Fibroblast of skin of right biceps (primary cell): ENCODE results near the gene MLH3.
A peak's percentile ranks its signal among the peaks of the same experiment; 100 is the strongest.

Source experiments
- DNase-seq: peaks from one replicate; pipeline ENCODE4 v3.0.0-alpha.2; 2013

The MLH3 gene

DNA sequence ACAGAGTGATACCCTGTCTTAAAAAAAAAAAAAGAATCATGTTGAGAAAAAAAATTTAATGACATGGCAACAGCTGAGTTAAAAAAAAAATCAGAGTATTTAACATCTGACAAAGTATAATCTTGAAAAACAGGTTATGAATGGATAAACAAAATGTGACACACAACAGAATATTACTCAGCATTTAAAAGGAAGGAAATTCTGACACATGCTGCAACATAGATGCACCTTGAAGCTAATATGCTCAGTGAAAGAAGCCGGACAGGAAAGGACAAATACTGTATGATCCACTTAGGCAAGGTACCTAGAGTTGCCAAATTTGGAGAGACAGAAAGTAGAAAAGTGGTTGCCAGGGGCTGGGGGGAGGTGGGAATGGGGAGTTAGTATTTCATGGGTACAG is 67.9 kb downstream of the MLH3 start:
- no peak for DNase-seq

DNA sequence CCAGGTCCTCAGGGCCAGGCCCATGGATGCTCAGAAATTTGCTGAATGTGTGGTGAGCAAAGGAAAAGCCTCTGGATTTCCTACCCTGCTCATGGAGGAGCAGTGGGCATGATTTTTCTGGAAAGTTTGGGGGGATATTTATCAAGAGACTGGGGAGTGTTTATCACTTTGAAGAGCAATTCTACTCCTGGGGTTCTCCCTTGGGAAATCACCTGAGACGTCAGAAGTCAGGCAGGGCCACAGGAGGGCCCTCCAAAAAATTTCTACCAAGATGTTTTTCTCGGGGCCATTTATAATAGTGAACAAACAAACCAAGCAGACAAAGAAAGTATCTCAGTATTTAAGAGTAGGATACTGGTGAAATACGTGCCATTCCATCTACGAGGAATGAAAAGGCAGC is 68.6 kb downstream of the MLH3 start:
- no peak for DNase-seq

DNA sequence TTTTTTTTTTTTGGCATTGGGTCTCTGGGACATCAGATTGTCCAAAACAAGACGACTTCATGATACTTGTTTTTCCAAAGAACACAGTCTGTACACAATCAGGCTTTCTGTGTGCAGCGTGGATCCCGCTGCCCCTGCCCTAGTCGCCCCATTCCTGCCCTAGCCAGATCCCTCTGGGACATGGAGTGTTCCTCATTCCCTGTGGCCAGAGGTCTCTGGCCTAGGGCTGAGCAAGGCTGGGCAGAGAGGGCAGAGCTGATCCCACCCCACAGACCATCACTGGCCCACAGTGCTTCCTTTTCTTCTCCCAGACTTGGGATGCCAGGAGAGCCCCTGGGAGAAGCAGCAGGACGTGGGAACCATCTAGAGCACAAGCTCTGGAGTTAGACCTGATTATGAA is 69.4 kb downstream of the MLH3 start:
- DNase-seq = no peak

DNA sequence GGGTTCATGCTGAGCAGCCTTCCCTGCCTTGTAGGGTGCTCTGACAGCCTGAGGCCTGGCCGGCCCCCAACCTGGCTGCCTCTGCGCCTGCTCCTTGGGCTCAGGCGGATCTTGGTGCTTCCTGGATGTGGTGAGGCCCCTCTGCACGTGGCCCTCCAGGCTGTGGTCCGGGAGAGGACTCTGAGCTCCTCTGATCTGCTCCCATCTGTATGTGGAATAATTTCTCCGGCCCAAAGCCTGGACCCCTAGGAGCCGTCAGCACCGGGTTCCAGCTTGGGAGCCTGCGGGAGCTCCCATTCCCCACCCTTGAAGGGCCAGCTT is 69.8 kb downstream of the MLH3 start:
- no peak for DNase-seq

DNA sequence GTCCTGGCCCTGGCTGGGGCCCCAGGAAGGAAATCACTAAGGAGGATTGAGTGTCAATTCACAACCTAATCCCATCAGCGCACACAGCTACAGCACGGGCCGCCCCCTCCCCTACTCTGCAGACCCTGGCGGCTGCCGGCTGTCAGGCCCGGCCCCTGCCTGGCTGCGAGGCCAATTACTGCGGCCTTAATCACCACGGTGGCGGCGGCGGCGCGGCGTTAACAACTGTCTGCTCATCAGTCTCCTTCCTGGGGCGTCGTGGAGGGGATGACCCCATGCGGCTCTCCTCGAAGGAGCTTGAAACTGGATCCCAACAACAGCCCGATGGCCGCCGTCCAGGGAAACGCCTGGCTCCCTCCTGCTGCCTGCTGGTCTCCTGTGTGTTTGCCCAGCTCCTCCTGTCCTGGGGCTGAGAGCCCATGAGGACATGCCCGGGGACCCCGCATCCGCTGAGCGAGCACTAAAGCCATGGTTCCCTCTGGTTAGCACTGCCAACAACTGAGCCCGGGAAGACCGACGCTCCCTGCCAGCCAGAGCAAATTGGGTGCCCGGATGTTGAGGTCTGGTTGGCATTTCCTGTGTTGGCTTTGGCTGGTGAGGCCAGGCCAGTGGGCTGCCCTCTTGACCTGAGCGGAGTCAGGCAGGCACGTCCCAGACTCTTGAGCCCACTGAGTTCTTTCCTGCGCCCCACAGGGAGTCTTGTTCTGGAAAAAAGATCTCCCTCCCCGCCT is 70.4 kb downstream of the MLH3 start:
- DNase-seq = peak; percentile 68

DNA sequence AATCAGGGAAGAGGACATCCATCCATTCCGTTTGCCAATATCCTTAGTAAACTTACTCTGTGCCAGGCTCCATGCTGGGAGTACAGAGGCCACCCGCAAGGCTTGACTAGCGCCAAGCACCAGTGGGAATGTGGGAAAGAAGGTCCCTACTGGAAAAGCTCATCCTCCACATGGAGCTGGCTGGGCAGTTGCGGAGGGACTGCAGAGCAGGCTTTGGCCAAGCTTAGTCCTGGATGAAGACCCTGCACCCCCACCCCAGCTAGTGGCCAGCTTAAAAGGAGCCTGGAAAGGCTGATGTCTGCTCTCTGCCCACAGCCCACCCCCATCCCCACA is 70.9 kb downstream of the MLH3 start:
- no peak for DNase-seq

DNA sequence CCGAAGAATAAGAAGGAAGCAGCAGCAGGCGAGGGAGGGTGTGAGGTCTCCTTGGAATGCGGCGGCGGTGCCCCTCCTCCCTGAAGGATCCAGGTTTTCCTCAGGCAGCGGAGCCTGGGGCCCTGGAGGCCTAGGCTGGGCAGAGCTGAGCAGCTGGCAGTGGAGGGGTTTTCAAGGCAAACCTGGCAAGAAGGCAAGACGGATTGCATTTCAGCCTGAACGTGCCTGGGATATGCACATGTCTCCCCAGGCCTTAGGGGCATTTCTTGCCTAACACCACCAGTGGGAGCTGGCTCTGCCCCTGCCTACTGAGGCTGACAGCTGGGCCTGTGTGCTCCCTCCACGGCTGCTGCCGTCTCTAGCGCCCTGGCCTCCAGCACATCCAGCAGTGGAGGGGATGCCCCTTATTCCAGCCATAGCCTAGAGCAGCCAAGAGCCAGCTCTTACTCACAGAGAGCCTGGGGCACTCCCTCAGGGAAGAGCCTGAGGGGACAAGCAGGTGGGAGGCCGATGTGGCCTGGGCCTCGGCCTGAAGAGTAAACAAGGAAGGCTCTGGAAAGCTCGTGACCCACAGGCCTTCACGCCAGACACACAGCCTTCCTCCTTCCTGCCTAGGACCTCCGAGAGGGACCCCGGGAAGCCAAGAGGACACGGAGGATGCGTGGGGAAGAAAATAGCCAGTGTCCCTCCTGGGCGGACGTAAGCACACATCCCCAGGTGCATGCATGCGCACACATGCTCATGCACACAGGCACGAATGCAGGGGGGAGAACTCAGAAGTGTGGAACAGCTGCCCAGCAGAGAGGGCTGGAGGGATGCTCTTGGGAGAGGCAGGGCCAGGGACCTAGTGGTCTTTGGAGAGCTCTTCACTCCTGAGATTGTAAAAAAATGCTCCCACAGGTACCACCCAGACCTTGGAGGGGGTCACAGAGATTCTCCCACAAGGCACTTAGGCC is 71.5 kb downstream of the MLH3 start:
- peak; percentile 33 for DNase-seq

DNA sequence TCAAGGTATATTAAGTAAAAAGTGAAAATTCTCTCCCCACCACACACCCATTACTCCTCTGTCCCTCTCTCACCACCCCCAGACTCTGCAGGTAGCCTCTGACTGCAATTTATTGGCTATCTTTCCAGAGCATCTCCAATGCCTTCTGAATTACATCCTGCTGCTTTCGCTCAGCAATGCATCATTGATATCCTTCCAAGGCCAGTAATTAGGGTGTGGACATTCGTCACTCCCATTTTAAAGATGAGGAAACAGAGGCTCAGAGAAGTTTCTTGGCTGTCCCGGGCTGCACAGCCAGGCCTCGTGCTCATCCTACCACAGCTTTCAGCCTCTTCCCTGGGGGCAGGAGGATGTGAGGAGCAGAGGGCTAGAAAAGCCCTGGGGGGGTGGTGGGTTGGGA is 72.2 kb downstream of the MLH3 start:
- DNase-seq = no peak

DNA sequence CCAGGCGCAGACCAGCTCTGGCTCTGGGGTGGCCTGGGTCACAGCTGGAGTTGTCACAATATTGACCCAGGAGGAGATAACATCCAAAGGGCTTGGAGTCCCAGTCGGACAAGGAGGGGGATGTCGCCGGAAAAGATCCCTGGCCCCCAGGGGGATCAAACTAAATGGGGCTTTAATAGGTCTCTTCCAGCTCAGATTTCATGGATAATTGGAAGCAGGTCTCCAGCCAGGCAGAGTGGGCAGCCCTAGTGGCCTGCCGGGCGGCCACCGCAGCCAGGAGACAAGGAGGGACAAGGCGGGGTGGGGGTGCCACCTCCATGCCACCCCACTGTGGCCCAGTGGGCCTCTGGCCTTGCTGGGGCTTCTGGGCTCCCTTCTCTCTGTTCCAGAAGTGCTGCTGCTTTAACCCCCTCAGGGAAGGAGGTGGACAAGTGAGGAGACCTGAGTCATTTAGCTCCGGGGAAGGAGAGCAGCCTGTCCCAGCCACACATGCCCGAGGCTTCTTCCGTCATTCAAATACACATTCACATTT is 72.8 kb downstream of the MLH3 start:
- DNase-seq = no peak

DNA sequence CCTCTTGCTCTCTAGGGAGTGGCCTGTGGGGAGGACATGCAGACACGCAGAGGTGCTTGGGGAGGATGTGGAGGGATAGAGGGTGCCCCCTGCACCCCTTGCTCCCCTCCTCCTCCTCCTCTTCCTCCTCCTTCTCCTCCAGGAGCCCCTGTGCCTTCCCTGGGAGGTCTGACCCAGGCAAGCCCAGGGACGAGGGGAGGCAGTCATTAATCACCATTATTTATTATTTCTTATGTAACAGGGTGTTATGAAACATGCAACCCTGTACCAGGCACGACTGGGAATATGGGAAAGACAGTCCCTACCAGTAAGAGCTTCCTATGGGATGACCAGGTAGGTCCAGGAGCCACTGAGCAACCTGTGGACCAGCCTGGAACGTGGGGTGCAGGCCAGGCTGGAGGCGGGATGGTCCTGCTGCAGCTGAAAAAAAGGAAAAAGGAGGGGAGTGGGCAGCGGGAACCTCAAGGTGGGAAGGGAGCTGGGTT is 73.3 kb downstream of the MLH3 start:
- no peak for DNase-seq

DNA sequence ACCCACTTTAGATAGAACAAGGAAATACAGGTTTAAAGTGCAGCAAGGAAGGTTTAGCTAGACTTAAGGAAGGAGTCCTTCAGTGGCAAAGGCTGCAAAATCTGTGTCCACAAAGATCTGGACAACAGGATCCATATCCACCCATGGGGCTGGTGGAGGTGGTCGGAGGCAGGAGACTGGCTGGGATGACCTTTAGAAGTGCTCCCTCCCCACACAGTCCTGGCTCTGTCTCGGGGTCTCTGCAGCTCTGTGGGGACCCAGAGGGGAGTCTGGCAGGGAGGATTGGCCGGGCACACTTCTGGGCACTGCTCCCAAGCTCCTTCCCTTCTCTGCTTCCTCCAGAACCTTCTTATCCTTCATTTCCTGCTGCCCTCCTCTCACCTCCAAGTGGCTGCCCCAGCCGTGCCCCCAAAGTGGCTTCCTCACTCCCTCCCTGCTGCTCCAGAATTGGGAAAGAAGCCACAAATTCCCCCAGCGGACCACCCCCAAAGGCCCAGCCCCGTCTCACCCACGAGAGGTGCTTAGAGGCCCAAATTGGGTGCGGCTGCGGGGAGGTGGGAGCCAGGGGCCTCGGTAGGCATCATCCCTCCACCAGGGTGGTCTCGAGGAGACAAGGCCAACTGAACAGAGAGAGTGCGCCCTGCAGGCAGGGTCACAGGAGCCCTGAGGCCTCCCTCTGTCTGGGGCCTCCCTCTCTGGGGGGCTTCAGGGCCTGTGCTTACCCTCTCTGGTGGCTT is 73.9 kb downstream of the MLH3 start:
- DNase-seq = no peak

DNA sequence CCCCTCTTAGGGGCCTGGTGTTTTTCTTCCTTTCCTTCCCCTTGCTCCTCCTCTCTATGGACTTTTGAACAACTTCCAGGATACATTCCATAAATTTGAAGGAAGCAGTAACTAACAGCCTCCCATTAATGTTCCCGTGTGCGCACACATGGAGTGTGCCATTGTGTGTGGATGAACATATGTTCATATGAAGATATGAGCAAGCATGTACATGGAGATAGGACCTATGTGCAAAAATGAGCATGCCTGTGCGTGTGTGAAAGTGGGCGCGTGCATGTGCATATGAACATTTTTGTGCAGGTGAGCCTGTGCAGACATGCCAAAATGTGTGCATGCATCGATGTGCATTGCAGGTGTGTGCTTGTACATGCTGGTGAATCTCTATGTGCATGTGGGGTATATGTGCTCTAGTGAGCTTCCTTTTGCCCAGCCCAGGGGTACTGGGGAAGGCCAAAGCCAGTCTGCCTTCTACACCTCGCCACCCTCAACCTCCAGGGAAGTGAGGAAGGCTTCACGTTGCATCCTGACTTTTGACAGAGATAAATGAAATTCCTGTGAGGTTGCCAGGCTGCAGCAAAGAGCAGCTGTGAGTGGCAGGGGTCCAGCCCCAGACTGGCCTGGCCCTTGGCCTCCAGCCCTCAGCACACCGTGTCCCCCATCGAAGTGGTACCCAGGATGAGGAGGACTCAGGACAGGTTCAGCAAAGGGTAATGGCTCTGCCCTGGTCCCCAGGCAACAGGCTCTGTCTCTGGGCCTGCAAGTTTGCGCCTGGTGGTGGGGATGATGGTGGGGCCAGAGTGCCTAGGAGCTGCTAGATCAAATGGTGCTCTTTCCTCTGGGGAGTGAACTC is 74.8 kb downstream of the MLH3 start:
- no peak for DNase-seq

DNA sequence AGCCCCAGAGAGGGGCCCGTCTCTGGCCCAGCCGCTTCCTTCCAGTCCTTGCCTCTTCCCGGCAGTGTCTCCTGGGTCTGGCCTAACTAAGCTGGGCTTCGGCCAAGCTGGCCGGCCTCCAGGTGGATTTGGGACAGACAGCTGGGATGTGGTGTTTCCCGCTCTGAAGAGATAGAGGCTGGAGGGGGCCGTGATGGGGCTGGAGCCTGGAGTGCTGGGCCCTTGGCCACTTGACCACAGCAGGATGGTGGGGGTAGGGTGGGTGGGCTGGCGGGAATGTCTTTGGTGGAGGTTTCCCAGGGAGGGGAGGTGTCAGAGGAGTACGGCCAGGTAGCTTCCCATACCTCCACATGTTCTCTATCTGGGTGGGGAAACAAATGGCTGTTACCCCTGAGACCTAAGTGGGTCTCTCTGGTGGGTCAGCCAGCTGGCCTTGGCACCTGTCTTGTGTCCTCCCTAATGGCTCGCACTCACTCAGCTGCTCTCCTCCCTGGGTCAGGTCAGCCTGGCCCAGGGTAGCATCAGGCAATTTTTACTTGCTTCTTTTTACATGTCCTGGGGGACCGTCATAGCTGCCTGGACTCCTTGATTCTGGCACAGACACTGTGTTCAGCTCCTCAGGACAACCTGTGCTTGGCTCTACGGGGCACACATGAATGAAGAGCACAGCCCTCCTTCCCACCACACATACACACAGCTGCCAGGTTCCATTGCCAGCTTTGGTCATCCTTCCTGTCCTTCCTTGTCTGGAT is 76.0 kb downstream of the MLH3 start:
- DNase-seq = no peak

DNA sequence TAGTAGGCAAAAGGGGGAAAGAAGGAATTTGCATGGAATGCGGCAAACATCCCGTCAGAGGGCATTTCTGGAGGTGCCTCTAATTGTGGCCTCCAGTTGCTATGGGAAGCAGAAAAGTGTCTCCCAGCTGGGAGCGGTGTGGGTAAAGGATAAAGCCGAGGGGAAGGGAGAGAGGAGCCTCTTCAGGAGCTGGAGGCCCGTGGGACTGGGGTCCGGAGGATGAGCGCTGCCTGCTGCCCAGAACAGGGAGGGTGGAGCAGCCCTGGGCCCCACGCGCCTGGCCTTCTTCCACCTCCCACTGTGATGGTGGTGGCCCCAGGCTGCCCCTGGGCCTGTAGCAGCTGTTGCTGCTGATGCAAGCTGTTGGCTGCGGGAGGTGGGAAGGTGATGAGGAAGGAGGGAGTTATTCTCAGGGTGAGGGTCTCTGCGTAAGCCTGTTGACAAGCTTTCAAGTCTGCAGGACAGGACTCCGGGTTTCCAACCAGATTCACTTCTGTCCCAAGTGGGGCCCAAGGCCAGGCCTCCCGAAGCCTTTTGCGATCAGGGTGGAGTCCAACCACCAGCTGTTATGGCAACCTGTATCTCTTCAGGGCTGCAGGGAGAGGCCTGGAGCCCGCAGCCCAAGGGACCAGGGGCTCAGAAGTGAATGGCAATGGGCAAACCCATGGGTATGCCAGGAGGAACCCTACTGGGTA is 76.8 kb downstream of the MLH3 start:
- no peak for DNase-seq

DNA sequence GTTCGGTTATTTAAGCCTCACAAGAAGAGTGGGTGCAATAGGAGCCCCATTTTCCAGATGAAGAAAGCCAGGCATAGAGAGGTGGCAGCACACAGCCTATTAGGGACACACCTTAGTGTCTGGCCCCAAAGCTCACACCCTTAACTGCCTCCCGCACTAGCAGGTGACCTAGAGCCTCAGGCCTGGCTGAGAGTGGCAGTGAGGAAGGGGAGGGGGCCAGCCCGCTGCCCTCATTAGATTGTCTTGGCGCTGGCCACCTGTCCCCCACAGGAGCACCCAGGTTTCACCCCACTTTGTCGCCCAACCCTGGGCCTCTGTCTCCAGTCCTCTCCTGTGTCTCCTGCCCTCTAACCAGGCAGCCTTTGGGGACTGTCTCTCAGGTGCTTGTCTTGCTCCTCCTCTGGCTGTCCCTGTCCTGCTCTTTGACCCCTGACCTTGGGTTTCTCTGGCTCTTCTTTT is 77.3 kb downstream of the MLH3 start:
- DNase-seq = no peak

DNA sequence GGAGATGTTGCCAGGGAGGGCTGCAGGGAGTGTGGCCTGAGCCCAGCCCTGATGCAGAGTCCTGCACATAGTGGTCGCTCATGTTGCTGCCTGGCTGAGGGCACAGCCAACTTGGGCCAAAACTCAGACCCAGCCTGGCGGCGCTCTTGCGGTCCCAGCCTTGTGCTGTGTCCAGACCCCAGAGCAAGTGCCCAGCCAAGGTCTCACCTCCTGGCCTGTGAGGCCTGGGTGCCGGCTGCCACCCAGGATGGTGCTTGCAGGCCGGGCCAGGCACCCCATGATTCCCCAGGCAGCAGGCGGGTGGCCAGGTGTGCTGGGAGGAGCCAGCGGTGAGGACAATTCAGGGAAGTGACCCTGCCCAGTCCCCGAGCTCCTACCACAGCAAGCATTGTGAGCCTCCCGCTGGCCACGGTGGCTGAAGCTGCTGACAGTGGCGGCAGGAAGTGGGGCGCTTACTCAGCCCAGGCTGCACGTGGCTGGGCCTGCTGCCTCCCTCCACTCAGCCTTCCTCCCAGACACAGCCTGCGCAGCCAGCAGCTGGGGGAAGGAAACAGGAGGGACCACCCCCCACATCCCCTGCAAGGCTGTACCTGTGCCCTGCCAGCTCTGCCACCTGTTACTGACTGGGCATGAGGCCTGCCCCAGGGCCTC is 78.1 kb downstream of the MLH3 start:
- peak; percentile 65 for DNase-seq

DNA sequence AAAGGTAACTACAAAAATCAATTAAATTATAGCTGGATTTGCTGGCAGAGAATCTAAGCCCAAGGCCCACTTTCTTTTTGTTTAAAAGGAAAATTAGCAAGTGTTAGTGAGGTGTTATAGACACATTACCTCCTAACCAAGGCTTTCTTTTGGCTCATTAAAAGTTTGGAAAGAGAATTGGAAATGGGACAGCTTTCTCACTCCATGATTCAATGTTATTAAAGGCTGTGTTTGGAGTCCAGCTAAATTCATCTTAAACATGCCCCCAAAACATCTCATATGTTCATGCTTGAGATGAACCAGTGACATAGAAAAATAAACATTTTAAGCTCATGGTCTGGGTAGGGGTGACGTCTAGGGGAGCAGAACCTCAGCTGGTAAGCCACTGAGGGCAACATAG is 82.5 kb downstream of the MLH3 start:
- DNase-seq = no peak

DNA sequence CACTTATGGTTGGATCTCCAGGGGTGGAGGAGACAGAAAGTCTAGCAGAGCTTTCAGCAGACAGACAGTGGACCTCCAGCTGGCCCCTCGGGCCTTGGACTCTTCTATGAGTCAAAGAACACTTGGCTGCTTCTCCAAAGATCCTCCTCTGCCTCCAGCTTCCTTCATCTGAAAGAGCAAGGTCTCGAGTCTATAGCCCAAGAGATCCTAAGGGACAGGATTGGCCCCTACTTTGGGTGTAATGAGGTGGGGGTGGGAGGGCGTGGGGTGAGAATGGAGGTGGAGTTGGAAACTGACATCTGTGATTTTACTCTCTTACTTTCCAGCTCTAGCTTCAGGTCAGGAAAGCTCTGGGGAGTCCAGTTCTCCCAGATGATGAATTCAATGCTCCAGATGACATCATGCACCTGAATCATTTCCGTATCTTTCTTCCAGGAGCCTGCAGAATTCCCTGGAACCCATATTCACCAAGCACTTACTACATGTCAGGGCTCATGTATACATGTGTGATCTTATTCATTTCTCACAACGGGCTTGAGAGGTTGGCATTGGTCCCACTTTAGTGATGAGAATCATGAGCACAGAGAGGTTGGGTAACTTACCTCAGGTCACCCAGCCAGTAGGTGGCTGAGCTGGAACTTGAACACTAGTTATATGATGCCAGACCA is 85.6 kb downstream of the MLH3 start:
- DNase-seq = peak; percentile 82

DNA sequence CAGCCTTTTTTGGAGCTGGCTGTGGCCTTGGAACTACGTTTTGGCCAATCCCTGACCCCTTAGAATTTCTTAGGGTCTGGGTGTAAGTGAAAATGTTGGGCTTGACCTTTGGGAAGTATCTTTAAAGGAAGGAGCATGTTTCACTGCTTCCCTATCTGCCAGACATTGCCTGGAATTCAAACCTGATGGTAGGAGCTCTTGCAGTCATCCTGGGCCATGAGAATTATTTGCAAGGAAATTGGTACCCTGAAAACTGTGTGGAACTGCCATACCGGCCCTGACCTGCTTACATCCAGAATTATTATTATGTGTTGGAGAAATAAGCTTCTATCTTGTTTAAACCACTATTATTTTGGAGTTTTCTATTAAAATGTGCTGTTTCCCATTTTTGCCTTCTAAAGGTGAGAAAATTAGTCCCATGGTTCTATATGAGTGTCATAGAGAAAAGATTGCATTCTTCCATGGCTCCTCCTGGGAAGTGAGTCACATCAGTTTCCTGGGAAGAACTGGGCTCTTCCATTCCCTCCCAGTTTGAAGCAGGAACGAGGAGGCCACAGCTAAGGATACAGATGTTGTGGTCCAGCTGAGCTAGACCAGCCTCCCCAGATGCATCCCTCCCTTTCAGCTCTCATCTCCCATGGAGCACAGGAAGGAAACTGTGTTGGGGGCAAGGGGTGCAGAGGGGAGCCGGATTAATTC is 86.3 kb downstream of the MLH3 start:
- peak; percentile 78 for DNase-seq
